H1 (cell line): ENCODE results near the gene TGFB1I1. TPM values are rescaled to one million over a fixed set of nuclear protein-coding genes. Genes with fewer than 3 reads are reported as not detected.
A peak's percentile ranks its signal among the peaks of the same experiment; 100 is the strongest.

Experiments
- CTCF ChIA-PET: fragments of 300-600 bp; sonication (Branson Sonifier 250); formaldehyde crosslinking; loops from one replicate; lab custom pipeline; 2021; ENCODE audit not compliant: partially characterized antibody; lab: Charles Lee
- POLR2A ChIA-PET: fragments of 300-600 bp; sonication (Branson Sonifier 250); formaldehyde crosslinking; loops from one replicate; lab custom pipeline; 2021; ENCODE audit warnings: inconsistent platforms; ENCODE audit not compliant: partially characterized antibody; lab: Charles Lee
- DNase-seq, 2 experiments: peaks; one replicate each; pipeline versions ENCODE4 v3.0.0 to v3.0.0-alpha.2; 2010 to 2022; ENCODE audit warnings: low spot score in 2 of 2, low read depth in 1 of 2, mixed read lengths in 1 of 2
- FAIRE-seq: peaks from 2 replicates; lab custom pipeline; 2011; peaks lifted over from hg19 to GRCh38; lab: Jason Lieb, UNC
- H2AFZ ChIP-seq: 2 replicates; pipeline ENCODE4 v1.8.1; 2012; ENCODE audit warnings: low read length, inconsistent platforms
- H2AK5ac ChIP-seq: 2 replicates; pipeline ENCODE4 v1.6.1; 2013; ENCODE audit warnings: low read depth, low read length
- H2BK120ac ChIP-seq: replicated peaks from 2 replicates; pipeline ENCODE3; 2013; ENCODE audit warnings: low read depth, low read length, inconsistent platforms
- H2BK12ac ChIP-seq: 2 replicates; pipeline ENCODE4 v1.6.1; 2013; ENCODE audit warnings: low read depth, low read length
- H2BK15ac ChIP-seq: 2 replicates; pipeline ENCODE4 v1.6.1; 2013; ENCODE audit warnings: low read length
- H2BK20ac ChIP-seq: 2 replicates; pipeline ENCODE4 v1.6.1; 2013; ENCODE audit warnings: low read length
- H2BK5ac ChIP-seq: 2 replicates; pipeline ENCODE4 v1.6.1; 2013; ENCODE audit warnings: low read depth, low read length
- H3K14ac ChIP-seq: 2 replicates; pipeline ENCODE4 v1.6.1; 2013; ENCODE audit warnings: inconsistent platforms; ENCODE audit not compliant: insufficient read length
- H3K18ac ChIP-seq: 2 replicates; pipeline ENCODE4 v1.6.1; 2013; ENCODE audit warnings: low read length; ENCODE audit errors: extremely low read depth
- H3K23ac ChIP-seq: 2 replicates; pipeline ENCODE4 v1.6.1; 2013; ENCODE audit warnings: inconsistent platforms; ENCODE audit not compliant: insufficient read length
- H3K23me2 ChIP-seq: 2 replicates; pipeline ENCODE4 v1.6.1; 2013; ENCODE audit warnings: low read depth, low read length
- H3K27ac ChIP-seq: 2 replicates; pipeline ENCODE4 v1.6.1; 2011; ENCODE audit warnings: low read depth, low read length, inconsistent platforms
- H3K27me3 ChIP-seq, 4 experiments: replicated peaks in 1 of 4; 1 replicate in 1 of 4; 2 replicates in 3 of 4; pipeline versions ENCODE4 v1.6.1 to v1.8.1; 2011 to 2013; ENCODE audit warnings: low read length in 3 of 4, mild to moderate bottlenecking in 3 of 4, inconsistent platforms in 2 of 4, mixed read lengths in 2 of 4, moderate library complexity in 1 of 4; ENCODE audit not compliant: control insufficient read depth in 3 of 4, insufficient read depth in 3 of 4; ENCODE audit errors: extremely low read depth in 1 of 4
- H3K36me3 ChIP-seq, 4 experiments: 2 replicates each; pipeline versions ENCODE4 v1.6.1 to v1.8.1; 2011 to 2013; ENCODE audit warnings: mild to moderate bottlenecking in 4 of 4, low read length in 3 of 4, moderate library complexity in 2 of 4, control low read depth in 1 of 4, inconsistent platforms in 1 of 4; ENCODE audit not compliant: insufficient read depth in 4 of 4, control insufficient read depth in 2 of 4
- H3K4ac ChIP-seq: replicated peaks from 2 replicates; pipeline ENCODE3; 2013; ENCODE audit warnings: low read length, low read depth, mixed read lengths, inconsistent platforms; ENCODE audit not compliant: insufficient read length
- H3K4me1 ChIP-seq, 4 experiments: replicated peaks in 1 of 4; 1 replicate in 1 of 4; 2 replicates in 3 of 4; pipeline versions ENCODE4 v1.6.1 to v1.8.1; 2011 to 2013; ENCODE audit warnings: low read length in 3 of 4, inconsistent platforms in 2 of 4, mixed read lengths in 1 of 4; ENCODE audit not compliant: insufficient read depth in 4 of 4, control insufficient read depth in 3 of 4
- H3K4me2 ChIP-seq, 2 experiments: 2 replicates each; pipeline versions ENCODE4 v1.6.1 to v1.8.1; 2011 to 2013; ENCODE audit warnings: low read depth in 2 of 2, low read length in 2 of 2, control low read depth in 1 of 2, inconsistent platforms in 1 of 2, mild to moderate bottlenecking in 1 of 2; ENCODE audit not compliant: insufficient read depth in 1 of 2
- H3K4me3 ChIP-seq, 4 experiments: fragments of 200-600, 300-600 bp in 1 of 4; sonication (generic), shearing (Covaris generic), sonication (Bioruptor Twin) in 1 of 4; 2 replicates each; pipeline versions ENCODE4 v1.5.1 to v1.8.1; 2011 to 2016; ENCODE audit warnings: low read length in 4 of 4, low read depth in 3 of 4, control low read depth in 2 of 4, inconsistent platforms in 2 of 4, mild to moderate bottlenecking in 2 of 4, mixed read lengths in 1 of 4, moderate library complexity in 1 of 4; ENCODE audit not compliant: insufficient read depth in 2 of 4; ENCODE audit errors: extremely low read depth in 1 of 4
- H3K56ac ChIP-seq: replicated peaks from 2 replicates; pipeline ENCODE3; 2013; ENCODE audit warnings: low read depth, mild to moderate bottlenecking, mixed read lengths, low read length, inconsistent platforms; ENCODE audit not compliant: insufficient read length
- H3K79me1 ChIP-seq: 2 replicates; pipeline ENCODE4 v1.6.1; 2013; ENCODE audit warnings: low read depth, low read length, control low read depth
- H3K79me2 ChIP-seq, 2 experiments: 2 replicates each; pipeline versions ENCODE4 v1.6.1 to v1.8.1; 2012 to 2013; ENCODE audit warnings: low read length in 2 of 2, mild to moderate bottlenecking in 2 of 2, inconsistent platforms in 1 of 2; ENCODE audit not compliant: insufficient read depth in 2 of 2, control insufficient read depth in 1 of 2
- H3K9ac ChIP-seq, 4 experiments: replicated peaks in 1 of 4; 1 replicate in 1 of 4; 2 replicates in 3 of 4; pipeline versions ENCODE4 v1.6.1 to v1.8.1; 2011 to 2013; ENCODE audit warnings: low read depth in 3 of 4, low read length in 3 of 4, control low read depth in 2 of 4, mild to moderate bottlenecking in 2 of 4, moderate library complexity in 2 of 4, inconsistent platforms in 1 of 4; ENCODE audit errors: extremely low read depth in 1 of 4
- H3K9me3 ChIP-seq, 2 experiments: 2 replicates each; pipeline versions ENCODE4 v1.6.1 to v1.8.1; 2012 to 2013; ENCODE audit warnings: mild to moderate bottlenecking in 2 of 2, moderate library complexity in 2 of 2, control low read depth in 1 of 2, inconsistent platforms in 1 of 2, low read depth in 1 of 2, low read length in 1 of 2, mixed read lengths in 1 of 2; ENCODE audit not compliant: insufficient read depth in 2 of 2
- H4K20me1 ChIP-seq, 2 experiments: replicated peaks in 1 of 2; 2 replicates each; pipeline versions ENCODE3 to v1.8.1; 2011 to 2013; ENCODE audit warnings: inconsistent platforms in 2 of 2, low read length in 2 of 2, mild to moderate bottlenecking in 1 of 2; ENCODE audit not compliant: insufficient read depth in 2 of 2, control insufficient read depth in 1 of 2
- H4K5ac ChIP-seq: 2 replicates; pipeline ENCODE4 v1.6.1; 2013; ENCODE audit warnings: low read length, low read depth, mixed read lengths, inconsistent platforms; ENCODE audit not compliant: insufficient read length
- H4K8ac ChIP-seq: 2 replicates; pipeline ENCODE4 v1.8.0; 2013; ENCODE audit warnings: mild to moderate bottlenecking, moderate library complexity, low read length, inconsistent platforms; ENCODE audit not compliant: insufficient read depth; ENCODE audit errors: extremely low read depth
- H4K91ac ChIP-seq: replicated peaks from 2 replicates; pipeline ENCODE3; 2013; ENCODE audit warnings: low read length, mixed read lengths, inconsistent platforms; ENCODE audit not compliant: insufficient read length
- CTCF ChIP-seq, 3 experiments: IDR thresholded peaks; 1 replicate in 2 of 3; 2 replicates in 1 of 3; pipeline versions ENCODE4 v1.5.1 to v1.6.1; 2011; ENCODE audit warnings: low read length in 3 of 3, mild to moderate bottlenecking in 3 of 3, inconsistent platforms in 2 of 3, low read depth in 1 of 3, moderate library complexity in 1 of 3; ENCODE audit not compliant: insufficient read depth in 1 of 3; ENCODE audit errors: control extremely low read depth in 1 of 3
- FOSL1 ChIP-seq: IDR thresholded peaks from 2 replicates; pipeline ENCODE4 v1.6.1; 2011; ENCODE audit warnings: mild to moderate bottlenecking, low read depth, low read length, moderate library complexity; ENCODE audit not compliant: insufficient read depth
- NRF1 ChIP-seq: IDR thresholded peaks from 2 replicates; pipeline ENCODE4 v1.6.1; 2011; ENCODE audit warnings: mild to moderate bottlenecking, low read depth, low read length, improper control_type of control experiment
- RAD21 ChIP-seq, 2 experiments: IDR thresholded peaks in 1 of 2; conservative IDR thresholded peaks in 1 of 2; 2 replicates each; pipeline ENCODE4 v1.6.1; 2011; ENCODE audit warnings: low read depth in 2 of 2, low read length in 2 of 2, improper control_type of control experiment in 1 of 2, inconsistent platforms in 1 of 2, mild to moderate bottlenecking in 1 of 2, moderate library complexity in 1 of 2
- WGBS, 2 experiments: shearing (Covaris generic) in 1 of 2; methylation state at CpG; one replicate each; pipeline versions ENCODE4 v1.1.6 to v1.1.7; 2013 to 2015; ENCODE audit warnings: low lambda C conversion rate in 2 of 2, mixed read lengths in 2 of 2, inconsistent platforms in 1 of 2, low coverage in 1 of 2, missing lambda C conversion rate in 1 of 2; ENCODE audit not compliant: insufficient replicate concordance in 2 of 2, insufficient coverage in 1 of 2, insufficient read length in 1 of 2; ENCODE audit errors: extremely low coverage in 1 of 2, missing lambda C conversion rate in 1 of 2; 5-methylcytosine and 5-hydroxymethylcytosine counted together
- polyA plus RNA-seq, 7 experiments: library from polyadenylated mRNA; depleted of rRNA in 3 of 7; stranded (reverse) in 5 of 7; unstranded in 2 of 7; fragments of >200 nt in 5 of 7; fragments of 200-250 nt in 2 of 7; gene quantifications; 1 replicate in 5 of 7; 2 replicates in 1 of 7; 4 replicates in 1 of 7; pipeline versions ENCODE4 v1.2.1 to v1.2.3, GENCODE V29; 2011 to 2013; ENCODE audit warnings: missing spikeins in 2 of 7, mixed read lengths in 2 of 7
- total RNA-seq: library from RNA; stranded (reverse); fragmentation: NEBNext Ultra II Directional; extraction: Animal tissue kit (Norgen Biotek cat#: 25700); gene quantifications from 2 replicates; pipeline ENCODE4 v1.2.1, GENCODE V29; 2021

TGFB1I1 gene
- total and polyA plus RNA-seq, 2 of the 8 experiments (the other 6 are each of a cell fraction or from before 2014, with no cell fraction given): 5.6 to 5.8 TPM

DNA sequence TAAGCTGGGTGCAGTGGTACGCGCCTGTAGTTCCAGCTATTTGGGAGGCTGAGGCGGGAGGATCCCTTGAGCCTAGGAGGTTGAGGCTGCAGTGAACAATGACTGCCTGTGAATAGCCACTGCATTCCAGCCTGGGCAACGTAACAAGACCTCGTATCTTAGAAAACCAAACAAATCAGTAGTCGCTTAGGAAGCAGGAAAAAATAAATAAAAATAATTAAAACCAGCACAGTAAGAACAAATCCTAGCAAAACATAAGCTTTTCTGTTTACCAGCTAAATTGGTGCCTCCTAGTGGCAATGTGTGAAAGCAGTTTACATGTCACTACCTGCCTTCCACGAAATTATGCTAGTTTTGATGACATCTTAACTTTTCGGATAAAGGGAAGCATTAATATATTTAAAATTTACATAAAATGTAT is 11.4 kb upstream of the TGFB1I1 start:
- no peak overlapping the region; a peak in 1 of 7 replicates for H3K9ac ChIP-seq
- TF ChIP-seq RAD21 (IDR thresholded peaks at IDR 0.05 in 1 of 2, conservative IDR thresholded peaks at IDR 0.05 in 1 of 2; ENCODE audit: low read depth in 2 of 2, low read length in 2 of 2) (peak; percentile 11 to 31; a peak in 2 of 4 replicates), CTCF (IDR thresholded peaks at IDR 0.05; ENCODE audit: control extremely low read depth in 1 of 3, insufficient read depth in 1 of 3, low read depth in 1 of 3, low read length in 3 of 3) (peak in 1 of 3 experiments; percentile 63; a peak in 2 of 4 replicates), NRF1 (no peak), FOSL1 (no peak)

More for the DNA sequence above, 11.4 kb upstream of the TGFB1I1 start:
- H3K36me3 ChIP-seq: peaks cover 0 to 13% (median 1%) of the 10 kb centered on the region in 4 experiments; a peak in 4 of 8 replicates
- no peak overlapping the region for H4K91ac ChIP-seq
- no peak overlapping the region for H3K23ac ChIP-seq
- H3K79me2 ChIP-seq: peaks cover 0 to 22% of the 10 kb centered on the region in 2 experiments; a peak in 2 of 4 replicates
- FAIRE-seq: no peak
- no peak overlapping the region for H2BK5ac ChIP-seq
- no peak overlapping the region for H3K4ac ChIP-seq
- H4K20me1 ChIP-seq: peaks cover 12 to 15% of the 10 kb centered on the region in 2 experiments
- H3K18ac ChIP-seq: no peak overlapping the region
- CTCF ChIA-PET: interaction anchor here (0.7 to 2.7 kb wide), 31 partner anchors 8 to 418 kb away, joined by 3 to 35 read pairs (median 4); partner anchors contain the start of genes AHSP, TGFB1I1 and ZNF267
- peak overlapping the region in 2 of 4 experiments; percentile 70 to 73; a peak in 3 of 8 replicates for H3K4me3 ChIP-seq
- H3K14ac ChIP-seq: no peak overlapping the region
- H3K27ac ChIP-seq: no peak overlapping the region
- no peak overlapping the region for H2AFZ ChIP-seq
- no peak overlapping the region for H2BK15ac ChIP-seq
- H2AK5ac ChIP-seq: no peak overlapping the region
- H3K27me3 ChIP-seq: no peaks in the 10 kb centered on the region
- DNase-seq: no peak
- no peak overlapping the region for H2BK12ac ChIP-seq
- no peak overlapping the region for H2BK120ac ChIP-seq
- no peak overlapping the region for H4K5ac ChIP-seq
- peaks cover 8% of the 10 kb centered on the region for H3K79me1 ChIP-seq
- no peak overlapping the region for H2BK20ac ChIP-seq
- peak overlapping the region; percentile 87 to 88; a peak in 3 of 4 replicates for H3K4me2 ChIP-seq
- WGBS, 2 experiments: 73% methylated on average over 8 of the region's 8 CpGs; no CpG with 5 or more reads in 1 of the 2 experiments
- H3K9me3 ChIP-seq: no peaks in the 10 kb centered on the region
- H3K4me1 ChIP-seq: peaks cover 0 to 16% (median 6%) of the 10 kb centered on the region in 4 experiments; a peak in 5 of 7 replicates
- no peak overlapping the region for H4K8ac ChIP-seq
- POLR2A ChIA-PET: interaction anchor here (1.0 to 4.5 kb wide), 12 partner anchors 8 to 387 kb away, joined by 3 to 40 read pairs (median 5); partner anchors contain the start of genes FUS, TGFB1I1, ZNF646 and ZNF668
- H3K56ac ChIP-seq: no peak overlapping the region
- peaks cover 11% of the 10 kb centered on the region; the same call in 1 of the 2 replicates for H3K23me2 ChIP-seq
